Hippocampal formation (tissue), 2 donors: ENCODE measurements around the gene SHANK1.

Experiments used
- DNase-seq, 2 donors: peaks; one replicate each; lab custom pipeline; 2025; lab: John Stamatoyannopoulos, UW

SHANK1 gene

DNA sequence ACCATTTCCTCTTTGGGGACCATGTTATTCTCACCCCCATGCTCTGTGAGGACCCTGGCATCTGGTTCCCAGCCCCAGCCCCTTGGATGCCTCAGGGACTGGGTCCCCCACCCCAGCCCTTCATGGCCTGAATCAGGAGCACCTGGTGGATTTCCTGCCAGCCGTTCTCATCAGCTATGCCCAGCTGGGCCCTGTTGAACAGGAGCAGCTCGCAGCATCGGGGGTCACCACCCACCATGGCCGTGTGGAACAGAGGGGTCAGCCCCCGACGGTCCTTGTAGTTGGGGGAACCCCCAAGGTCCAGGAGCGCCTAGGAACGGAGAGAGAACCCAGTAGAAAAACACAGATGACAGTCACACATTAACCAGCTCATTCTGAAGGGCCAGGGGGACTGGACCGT, 7.8 kb downstream of the SHANK1 start:
- DNase-seq: no peak

- DNase-seq: no peak
Measured at GRCh38 chr19:50711196-50711595, 8.4 kb downstream of the SHANK1 start.

- no peak for DNase-seq
Measured at GRCh38 chr19:50710612-50711011, 9.0 kb downstream of the SHANK1 start.

GRCh38 chr19:50710094-50710493, 9.5 kb downstream of the SHANK1 start:
- DNase-seq: no peak

DNA sequence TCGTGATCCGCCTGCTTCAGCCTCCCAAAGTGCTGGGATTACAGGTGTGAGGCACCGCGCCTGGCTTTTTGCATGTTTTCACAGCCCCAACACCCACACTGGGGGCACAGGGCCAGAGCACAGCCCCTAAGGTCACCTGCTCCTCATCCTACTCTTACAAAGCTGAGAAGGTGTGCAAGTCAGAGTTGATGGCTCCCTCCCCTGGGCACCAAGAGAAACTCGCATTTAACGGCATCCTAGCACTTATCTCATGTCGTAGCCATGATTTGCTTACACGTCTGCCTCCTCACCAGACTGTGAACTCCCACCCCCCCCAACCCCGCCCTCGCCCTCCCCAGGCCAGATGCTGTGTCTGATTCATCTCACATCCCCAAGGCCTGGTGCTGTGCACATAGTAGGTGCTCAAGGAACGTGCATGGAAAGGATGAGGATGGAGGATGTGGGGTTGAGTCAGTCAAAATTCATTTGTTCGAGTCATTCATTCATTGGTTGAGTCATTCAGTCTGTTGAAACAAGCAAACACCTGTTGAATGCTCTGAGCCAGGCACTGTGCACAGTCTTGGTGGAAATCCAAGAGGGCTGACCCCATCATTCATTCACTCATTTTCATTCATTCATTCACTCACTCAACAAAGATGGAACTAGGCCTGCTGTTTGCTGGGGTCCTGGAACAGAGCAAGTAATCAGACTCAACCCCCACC, 11.3 kb downstream of the SHANK1 start:
- DNase-seq: no peak

DNA sequence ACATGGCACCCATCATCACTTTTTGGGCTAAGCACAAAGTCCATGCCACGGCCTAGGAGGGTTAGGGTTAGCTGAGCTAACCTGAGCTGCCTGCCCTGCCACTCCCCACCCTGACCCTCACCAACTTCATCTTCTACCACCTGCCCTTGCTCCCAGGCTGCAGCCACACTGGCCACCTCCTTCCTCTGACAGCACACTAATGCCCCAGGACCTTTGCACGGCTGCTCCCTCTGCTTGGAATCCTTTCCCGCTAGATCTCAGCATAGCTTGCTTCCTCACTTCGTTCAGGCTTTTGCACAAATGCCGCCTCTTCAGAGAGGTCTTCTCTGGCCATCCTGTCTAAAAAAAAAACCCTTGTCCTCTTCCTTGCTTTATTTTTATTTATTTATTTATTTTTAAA, 13.2 kb downstream of the SHANK1 start:
- no peak for DNase-seq

GRCh38 chr19:50705422-50706019, 14.1 kb downstream of the SHANK1 start:
- peak in 1 of 2 donors; percentile 16 for DNase-seq

DNA sequence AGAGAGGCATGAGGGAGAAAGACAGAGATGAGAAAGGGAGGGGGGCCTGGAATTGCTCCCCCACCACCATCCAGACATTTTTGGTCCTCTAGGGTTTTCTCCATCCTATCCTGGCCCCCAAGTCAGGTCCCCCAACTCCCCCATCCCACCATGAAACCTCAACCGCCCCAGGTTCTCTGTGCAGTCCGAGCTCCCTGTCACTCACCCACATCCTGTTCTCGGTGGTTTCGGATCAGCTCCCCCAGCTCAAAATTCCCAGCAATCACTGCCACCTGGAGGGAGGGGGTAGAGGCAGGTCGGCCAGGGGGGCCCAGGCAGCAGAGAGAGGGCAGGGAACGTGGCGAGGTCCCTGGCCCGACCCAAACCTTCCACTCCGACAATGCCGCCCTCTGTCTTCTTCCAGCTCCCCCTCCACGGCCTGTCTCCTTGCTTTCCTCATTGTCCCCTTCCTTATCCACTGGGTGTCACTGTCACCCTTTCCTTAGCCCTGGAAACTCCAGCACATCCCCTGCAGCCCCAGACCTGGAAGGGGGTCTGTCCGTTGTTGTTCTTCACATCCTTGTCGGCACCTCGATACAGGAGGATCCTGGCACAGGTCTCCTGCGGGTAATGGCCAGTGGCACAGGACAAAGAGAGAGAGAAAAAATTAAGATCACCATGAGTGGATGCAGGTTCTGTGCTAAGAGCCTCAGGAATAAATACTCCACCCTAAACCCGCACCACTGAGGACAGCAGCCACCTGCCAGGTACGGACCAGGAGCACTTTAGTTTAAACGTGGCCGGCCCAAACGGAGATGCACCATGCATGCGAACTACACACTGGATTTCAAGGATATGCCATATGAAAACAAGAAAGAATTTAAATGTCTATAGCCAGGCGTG, 15.4 kb downstream of the SHANK1 start:
- no peak for DNase-seq

DNA sequence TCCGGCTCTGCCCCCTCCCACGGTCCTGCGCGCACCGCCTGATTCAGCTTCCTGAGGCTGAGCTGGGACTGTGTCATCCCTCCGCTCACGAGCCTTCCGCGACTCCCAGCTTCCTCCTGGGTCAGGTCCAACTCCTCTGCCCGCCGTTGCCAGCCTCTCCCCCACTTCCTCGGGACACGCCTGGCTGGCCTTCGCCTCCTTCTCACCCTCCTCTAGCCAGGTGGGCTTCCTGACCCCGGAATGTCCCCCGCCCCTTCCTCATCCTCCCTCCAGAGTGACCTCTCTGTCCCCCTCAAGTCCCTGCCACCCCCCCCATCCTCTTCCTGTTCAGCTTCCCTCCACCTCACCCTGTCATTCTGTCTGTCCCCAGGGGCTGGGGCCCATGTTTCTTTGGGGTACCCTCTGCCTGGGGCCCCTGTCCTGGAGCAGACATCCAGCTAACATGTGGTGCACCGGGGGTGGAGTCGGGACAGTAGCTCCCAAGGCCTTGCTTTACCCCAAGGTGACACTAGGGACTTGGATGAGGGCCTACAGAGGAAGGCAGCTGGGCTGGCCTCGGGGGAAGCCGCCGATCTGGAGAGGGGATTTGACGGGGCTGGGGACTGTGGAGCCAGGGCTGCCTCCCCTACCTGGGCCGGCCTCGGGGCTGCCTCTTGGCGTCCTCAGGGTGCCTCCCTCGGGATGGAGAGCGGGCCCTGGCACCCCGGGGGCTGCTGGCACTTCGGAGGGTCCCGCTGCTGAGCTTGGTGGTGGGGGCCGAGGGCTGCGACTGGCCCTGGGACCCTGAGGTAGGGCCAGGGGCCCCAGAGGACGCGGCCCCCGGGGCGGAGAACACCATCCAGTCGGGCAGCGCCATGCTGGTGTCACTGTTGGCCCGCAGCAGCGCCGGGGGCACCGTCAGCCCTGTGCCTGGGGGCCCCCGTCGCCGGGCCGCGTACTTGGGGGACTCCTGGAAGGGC, 16.5 kb downstream of the SHANK1 start:
- no peak for DNase-seq

DNA sequence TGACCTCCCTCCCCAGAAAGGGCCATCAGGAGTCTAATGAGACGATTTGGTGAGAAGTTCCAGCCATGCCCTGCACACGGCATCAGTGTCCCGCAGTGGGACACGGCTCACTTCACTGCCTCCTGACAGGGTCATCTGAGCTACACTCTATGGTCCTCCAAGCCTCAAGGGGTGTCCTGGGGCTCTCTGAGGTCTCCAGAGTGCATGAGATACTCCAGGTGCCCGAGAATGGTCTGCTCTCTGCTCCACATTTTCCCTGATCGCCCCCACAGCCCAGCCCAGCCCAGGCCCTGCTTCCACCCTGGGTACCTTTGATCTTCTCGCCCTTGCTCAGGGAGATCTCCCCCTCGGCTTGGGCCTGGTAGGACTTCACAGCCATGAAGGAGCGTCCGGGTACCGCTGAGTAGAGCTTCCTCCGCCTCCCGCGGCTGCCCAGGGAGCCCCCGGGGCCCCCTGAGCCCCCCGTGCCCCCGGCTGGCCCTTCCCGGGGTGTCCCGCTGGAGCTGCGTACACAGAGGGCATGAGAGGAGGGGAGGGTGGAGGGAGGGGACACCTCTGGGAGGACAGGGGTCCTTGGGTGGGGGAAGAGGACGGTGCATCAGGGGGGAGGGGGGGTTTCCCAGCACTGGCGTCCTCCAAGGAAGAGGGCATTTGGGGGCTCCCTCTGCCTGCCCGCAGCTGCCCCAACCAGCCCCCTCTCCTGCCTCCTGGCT, 17.3 kb downstream of the SHANK1 start:
- no peak for DNase-seq

DNA sequence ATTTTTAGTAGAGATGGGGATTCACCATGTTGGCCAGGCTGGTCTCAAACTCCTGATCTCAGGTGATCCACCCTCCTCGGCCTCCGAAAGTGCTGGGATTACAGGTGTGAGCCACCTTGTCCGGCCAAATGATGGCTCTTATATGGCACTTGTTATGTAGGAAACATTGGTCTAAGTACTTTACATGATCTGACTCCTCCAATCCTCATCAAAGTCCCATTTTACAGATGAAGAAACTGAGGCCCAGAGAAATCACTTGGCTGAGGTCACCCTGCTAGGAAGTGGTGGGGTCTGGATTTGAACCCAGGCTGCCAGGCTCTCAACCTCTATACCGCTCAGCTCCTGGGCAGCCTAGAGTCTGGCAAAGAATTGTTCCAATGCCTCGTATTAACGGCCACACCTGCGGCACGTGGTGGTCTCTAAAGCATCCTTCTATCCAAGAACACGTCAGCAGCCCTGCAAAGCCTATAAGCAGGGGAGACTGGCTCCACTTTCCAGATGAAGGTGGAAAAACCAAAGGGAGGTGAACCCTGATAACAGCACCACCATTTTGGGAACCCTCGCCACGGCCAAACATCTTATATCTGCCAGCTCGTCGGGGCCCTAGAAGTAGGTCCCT, 18.1 kb downstream of the SHANK1 start:
- no peak for DNase-seq

DNA sequence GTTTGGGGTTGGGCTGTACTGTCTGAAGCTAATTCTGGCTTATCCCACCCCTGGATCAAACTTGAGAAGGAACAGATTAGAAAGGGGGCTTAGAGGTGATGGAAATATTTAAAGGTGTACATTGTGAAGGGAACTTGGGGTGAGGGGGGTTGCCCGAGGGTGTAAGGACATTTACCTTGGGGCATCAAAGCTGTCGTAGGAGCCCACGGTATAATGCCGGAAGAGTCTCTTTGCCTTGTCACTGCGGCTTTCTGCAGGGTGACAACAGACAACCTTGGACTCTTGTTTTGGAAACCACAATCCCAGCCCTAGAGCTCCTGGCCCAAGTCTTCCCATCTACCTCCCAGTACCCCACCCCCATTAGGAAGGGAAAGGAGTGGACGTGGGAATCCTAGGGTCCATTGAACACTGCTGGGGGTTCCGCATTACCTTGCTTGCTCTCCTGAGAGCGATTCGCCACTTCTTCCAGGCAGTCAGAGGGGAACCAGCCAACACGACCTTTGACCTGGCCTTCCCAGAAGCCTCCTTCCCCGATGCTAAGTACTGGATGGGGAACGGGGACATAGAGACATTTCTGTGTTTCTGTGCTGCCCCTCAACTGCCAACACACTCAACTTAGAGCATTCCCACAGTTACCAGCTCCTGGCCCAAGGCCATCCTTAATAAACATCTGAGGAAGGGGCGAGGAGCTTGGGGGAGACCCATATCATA, 22.0 kb downstream of the SHANK1 start:
- DNase-seq: no peak

DNA sequence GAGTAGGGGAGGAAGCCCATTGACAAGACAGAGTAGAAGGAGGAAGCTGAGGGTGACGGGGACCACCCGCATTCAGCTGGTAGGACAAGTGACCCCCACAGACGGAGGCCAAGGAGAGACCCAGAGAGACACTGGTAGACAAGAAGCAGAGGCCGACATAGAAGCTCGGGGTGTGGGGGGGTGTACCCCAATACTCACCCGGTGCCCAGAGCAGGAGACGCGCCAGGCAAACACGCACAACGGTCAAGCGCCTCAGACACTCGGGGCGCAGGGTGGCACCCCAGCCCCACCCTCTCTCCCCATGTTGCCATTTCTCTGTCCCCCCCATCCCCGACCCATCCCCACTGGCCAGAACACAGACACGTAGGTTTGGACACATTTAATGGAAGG, 23.5 kb downstream of the SHANK1 start:
- DNase-seq: no peak

- peak in 1 of 2 donors; percentile 2 for DNase-seq
Measured at GRCh38 chr19:50695251-50696093, 24.1 kb downstream of the SHANK1 start.

- DNase-seq: no peak
Measured at GRCh38 chr19:50694815-50695145, 24.8 kb downstream of the SHANK1 start.

DNA sequence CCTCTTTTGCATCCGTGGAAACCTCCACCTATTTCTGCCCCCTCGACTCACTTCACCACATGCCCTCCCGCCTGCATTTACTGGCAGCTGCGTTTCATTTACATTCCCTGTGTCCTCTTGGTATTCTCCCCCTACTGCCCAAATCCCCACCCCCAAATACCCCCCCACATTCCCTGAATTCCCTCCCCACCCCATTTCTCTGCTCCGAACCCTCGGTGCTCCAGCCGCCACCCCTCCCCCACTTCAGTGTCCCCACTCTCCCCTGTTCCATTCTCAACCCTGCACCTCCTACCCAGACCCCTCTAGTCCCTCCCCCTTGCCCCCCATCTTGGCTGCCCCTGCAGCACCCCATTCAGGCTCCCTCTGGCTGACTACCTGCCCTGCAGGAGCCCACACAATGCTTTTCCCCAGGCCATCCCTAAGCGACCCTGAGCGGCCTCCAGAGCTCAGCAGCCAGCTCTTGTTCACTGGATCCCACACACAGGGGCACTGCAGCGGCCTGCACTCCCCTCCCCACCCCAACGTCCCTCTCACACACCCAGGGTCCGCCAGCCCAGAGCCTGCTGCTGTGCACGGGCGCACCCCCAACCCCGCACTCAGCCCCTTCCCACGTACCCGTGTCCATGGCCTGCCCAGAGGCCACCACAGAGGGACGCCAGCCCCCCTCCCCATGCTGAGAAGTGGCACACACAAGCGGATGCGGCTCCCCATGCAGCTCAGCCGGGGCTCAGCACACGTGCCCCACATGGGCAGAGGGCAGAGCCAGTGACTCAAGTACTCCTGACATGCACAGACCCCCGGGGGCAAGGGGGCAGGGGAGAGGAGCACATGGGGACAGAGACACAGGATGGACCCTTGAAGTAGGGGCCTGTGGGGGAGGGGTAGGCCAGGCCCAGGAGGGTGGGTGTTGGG, 26.3 kb downstream of the SHANK1 start:
- DNase-seq: no peak

DNA sequence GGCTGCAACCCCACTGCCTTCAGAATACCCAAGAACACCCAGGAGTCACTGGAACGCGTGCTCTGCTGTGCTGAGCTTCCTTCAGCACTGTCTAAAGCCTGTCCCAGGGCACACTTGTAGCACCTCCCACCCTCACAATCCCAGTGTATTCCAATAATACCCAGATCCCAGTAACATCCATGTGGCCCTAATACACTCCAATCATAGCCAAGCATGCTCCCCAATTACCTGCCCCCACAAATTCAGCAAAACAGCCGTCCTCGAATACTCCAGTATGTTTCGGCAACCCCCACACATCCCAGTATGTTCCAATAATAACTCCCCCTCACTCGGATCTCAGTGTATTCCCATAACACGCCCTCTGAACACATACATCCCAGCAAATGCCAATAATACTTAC, 29.2 kb downstream of the SHANK1 start:
- no peak for DNase-seq

GRCh38 chr19:50688766-50689165, 30.8 kb downstream of the SHANK1 start:
- DNase-seq: no peak
